ENCODE results near the gene ZC3H13.

ZC3H13 gene, protein sequence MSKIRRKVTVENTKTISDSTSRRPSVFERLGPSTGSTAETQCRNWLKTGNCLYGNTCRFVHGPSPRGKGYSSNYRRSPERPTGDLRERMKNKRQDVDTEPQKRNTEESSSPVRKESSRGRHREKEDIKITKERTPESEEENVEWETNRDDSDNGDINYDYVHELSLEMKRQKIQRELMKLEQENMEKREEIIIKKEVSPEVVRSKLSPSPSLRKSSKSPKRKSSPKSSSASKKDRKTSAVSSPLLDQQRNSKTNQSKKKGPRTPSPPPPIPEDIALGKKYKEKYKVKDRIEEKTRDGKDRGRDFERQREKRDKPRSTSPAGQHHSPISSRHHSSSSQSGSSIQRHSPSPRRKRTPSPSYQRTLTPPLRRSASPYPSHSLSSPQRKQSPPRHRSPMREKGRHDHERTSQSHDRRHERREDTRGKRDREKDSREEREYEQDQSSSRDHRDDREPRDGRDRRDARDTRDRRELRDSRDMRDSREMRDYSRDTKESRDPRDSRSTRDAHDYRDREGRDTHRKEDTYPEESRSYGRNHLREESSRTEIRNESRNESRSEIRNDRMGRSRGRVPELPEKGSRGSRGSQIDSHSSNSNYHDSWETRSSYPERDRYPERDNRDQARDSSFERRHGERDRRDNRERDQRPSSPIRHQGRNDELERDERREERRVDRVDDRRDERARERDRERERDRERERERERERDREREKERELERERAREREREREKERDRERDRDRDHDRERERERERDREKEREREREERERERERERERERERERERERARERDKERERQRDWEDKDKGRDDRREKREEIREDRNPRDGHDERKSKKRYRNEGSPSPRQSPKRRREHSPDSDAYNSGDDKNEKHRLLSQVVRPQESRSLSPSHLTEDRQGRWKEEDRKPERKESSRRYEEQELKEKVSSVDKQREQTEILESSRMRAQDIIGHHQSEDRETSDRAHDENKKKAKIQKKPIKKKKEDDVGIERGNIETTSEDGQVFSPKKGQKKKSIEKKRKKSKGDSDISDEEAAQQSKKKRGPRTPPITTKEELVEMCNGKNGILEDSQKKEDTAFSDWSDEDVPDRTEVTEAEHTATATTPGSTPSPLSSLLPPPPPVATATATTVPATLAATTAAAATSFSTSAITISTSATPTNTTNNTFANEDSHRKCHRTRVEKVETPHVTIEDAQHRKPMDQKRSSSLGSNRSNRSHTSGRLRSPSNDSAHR (N-terminal part only)

DNA sequence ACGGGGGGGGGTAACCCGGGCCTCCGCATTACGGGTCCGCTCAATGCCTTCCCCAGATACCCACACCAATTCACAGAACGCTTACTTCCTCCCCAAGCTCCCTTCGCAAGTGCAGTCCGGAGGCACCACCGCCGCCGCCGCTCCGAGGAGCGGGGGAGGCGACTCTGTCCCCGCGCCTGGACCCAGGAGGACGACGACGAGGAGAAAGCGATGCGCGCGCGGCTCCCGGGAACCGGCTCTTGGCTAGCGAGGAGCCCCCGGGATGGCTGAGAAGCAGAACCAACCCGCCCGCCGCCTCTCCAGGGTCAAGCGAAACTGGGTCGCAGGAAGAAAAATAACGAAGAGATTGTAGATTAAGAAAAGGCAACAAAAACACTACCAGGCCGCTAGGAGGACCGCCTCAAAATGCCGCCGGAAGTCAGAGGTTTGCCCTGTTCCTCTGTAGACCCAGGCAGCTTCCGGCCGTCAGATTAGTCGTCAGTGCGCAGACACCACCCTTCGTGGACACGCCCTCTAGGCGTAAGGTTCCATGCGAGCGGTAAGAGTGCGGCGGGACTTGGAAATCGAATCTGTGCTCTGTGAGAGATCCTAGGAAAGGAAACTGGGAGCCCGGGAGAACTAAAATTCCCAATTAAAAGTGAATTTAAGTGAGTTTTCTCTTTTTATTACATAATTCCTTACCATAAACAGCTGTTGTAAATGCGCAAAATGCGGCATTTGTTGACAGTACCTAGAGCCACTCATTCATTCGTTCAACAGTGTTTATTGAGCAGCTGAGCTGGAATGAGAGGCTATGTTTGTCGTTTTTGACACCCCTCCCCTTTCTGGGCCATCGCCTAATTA lies at the start of gene ZC3H13:
ZC3H13 (minus strand) TSS at position 428 of the 843 bp plus-strand sequence. CDS start 7,239 bp downstream, outside the sequence.
- peak within 1 kb of the TSS; percentile 95 to 98 for H3K27ac ChIP-seq
- peak within 1 kb of the TSS; percentile 94 for H3K4me3 ChIP-seq
- peak; percentile 93 for DNase-seq (ENCODE audit: low spot score)
- TF ChIP-seq, protein P1, sequence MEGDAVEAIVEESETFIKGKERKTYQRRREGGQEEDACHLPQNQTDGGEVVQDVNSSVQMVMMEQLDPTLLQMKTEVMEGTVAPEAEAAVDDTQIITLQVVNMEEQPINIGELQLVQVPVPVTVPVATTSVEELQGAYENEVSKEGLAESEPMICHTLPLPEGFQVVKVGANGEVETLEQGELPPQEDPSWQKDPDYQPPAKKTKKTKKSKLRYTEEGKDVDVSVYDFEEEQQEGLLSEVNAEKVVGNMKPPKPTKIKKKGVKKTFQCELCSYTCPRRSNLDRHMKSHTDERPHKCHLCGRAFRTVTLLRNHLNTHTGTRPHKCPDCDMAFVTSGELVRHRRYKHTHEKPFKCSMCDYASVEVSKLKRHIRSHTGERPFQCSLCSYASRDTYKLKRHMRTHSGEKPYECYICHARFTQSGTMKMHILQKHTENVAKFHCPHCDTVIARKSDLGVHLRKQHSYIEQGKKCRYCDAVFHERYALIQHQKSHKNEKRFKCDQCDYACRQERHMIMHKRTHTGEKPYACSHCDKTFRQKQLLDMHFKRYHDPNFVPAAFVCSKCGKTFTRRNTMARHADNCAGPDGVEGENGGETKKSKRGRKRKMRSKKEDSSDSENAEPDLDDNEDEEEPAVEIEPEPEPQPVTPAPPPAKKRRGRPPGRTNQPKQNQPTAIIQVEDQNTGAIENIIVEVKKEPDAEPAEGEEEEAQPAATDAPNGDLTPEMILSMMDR (IDR thresholded peaks at IDR 0.05): no peak

DNA sequence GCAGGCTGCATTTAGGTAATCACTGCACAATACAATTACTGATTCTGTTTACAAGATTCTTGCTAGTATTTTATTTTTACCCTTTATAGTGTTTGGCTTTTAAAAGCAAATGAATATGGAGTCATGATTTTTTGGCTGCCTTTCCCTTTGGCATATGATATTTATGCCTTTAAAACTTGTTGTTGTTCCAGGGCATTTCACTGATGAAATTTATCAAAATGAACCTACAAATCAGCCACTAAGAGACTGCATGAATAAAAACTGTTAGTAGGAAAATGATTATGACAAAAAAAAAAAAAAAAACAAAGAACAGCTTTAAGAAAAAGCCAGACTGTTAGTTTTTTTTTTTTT lies 49.7 kb upstream of the ZC3H13 start:
- Histone ChIP-seq H3K27ac (no peak overlapping the region), H3K4me3 (no peak overlapping the region)
- DNase-seq (ENCODE audit: low spot score): no peak
- TF ChIP-seq, protein P1 (IDR thresholded peaks at IDR 0.05): no peak

DNA sequence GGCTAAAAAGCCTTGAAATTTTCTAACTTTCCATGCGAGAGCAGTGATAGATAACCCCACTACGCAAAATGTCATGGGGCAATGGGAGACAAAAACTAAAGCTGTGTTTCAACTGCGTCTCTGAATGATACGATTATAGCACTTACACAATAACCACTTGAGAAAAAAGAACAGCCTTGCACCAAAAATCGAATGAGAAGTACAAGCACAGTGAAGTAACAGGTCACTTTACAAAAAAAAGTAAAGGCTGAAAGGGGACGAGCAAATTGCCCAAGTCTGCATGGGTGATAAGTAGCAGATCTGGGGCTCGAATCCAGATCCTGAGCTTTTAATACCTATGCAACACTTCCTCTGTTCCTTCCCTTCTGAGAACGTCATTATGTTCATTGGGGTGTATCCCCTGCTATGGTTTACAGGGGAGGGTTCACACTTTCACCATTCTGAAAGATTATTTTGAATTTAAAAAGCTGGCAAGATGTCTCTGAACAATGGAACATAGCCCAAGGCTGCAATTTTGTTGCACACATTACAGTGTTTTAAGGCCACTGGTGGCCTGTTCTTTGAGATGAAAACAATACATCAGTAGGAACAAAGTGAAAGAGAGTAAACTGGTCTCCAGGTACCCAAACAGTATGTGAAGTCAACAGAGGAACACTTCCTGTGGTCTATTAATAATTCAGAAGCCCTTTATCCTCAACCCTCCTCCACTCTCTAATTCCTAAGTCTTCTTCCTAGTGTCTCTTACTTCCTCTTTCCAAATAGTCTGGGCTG lies 49.1 kb upstream of the ZC3H13 start:
- no peak for DNase-seq (ENCODE audit: low spot score)
- TF ChIP-seq, protein P1 (IDR thresholded peaks at IDR 0.05): no peak
- no peak overlapping the region for H3K27ac ChIP-seq
- no peak overlapping the region for H3K4me3 ChIP-seq

DNA sequence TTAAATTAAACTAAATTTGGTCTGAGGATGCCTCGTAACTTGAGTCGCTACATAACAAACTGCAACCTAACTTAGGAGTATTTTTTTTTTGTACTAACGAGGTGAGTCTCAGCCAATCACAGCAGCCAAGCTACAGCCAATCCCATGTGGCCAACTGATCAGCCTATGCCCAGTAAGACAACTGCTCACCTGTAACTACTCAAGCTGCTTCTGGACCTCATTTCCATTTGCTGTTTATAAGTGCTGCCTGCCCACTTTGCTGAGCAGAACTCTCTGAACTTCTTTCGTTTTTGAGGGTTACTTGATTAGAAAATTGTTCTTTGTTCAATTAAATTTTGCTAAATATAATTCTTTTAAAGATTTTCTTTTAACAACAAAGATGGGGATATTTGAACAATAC lies 48.5 kb upstream of the ZC3H13 start:
- H3K4me3 ChIP-seq: no peak overlapping the region
- TF ChIP-seq, protein P1 (IDR thresholded peaks at IDR 0.05): no peak
- no peak for DNase-seq (ENCODE audit: low spot score)
- no peak overlapping the region for H3K27ac ChIP-seq

DNA sequence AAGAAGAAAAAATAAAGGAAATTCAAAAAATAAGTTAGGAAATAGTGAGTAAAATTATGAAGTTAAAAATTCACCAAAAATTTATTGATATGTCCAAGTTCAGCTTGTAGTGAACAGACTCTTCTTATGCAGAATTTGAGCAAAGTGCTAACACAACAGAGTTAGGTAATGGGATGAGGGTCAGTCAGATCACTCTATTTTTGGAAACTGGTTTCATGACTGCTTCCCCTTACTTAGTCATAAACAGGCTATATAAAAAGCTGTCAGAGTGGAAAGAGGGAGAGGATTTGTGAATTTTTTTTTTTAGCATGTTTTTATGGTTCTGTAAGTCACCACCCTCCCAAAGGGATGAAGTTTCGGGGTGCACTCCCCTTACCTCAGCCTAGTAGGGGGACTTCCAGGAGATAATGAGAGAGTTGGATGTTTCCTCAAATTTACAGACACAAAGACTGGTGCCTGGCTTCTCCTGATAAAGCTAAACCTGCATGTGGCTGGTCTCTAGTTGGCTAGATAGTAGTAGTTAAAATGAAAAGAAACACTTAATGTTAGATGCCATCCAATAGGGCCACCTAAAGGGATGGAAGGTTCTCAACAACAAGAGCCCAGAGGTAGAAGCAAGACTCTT lies 47.8 kb upstream of the ZC3H13 start:
- Histone ChIP-seq H3K27ac (no peak overlapping the region), H3K4me3 (no peak overlapping the region)
- TF ChIP-seq, protein P1 (IDR thresholded peaks at IDR 0.05): no peak
- no peak for DNase-seq (ENCODE audit: low spot score)
